Uterus (tissue), 4 donors: ENCODE data around the gene TNPO1. TPM values are rescaled to one million over a fixed set of nuclear protein-coding genes. Genes with fewer than 3 reads are reported as not detected.
A peak's percentile ranks its signal among the peaks of the same experiment; 100 is the strongest.

Experiments used
- DNase-seq, 2 donors: peaks; one replicate each; pipeline ENCODE4 v3.0.0-alpha.2; 2019 to 2020
- H3K27ac ChIP-seq, 2 donors: fragments of 200-600 bp; sonication (generic); 1 replicate in 1 of 2; 2 replicates in 1 of 2; pipeline ENCODE4 v1.5.1; 2016 to 2018
- H3K27me3 ChIP-seq, 2 donors: fragments of 200-600 bp; sonication (generic); one replicate each; pipeline ENCODE4 v1.5.1; 2018 to 2019; ENCODE audit warnings: control low read depth in 1 of 2
- H3K36me3 ChIP-seq, 2 donors: fragments of 200-600 bp; sonication (generic); one replicate each; pipeline ENCODE4 v1.5.1; 2019; ENCODE audit warnings: control low read depth in 1 of 2
- H3K4me1 ChIP-seq, 2 donors: fragments of 200-600 bp; sonication (generic); one replicate each; pipeline ENCODE4 v1.5.1; 2018 to 2019; ENCODE audit warnings: control low read depth in 1 of 2
- H3K4me3 ChIP-seq, 2 donors: fragments of 200-600 bp; sonication (generic); 1 replicate in 1 of 2; 2 replicates in 1 of 2; pipeline ENCODE4 v1.5.1; 2018 to 2019; ENCODE audit warnings: mild to moderate bottlenecking in 1 of 2
- H3K9me3 ChIP-seq, 2 donors: fragments of 200-600 bp; sonication (generic); one replicate each; pipeline ENCODE4 v1.5.1; 2019; ENCODE audit warnings: control low read depth in 1 of 2
- POLR2A ChIP-seq, 2 donors: fragments of 450-650 bp; IDR thresholded peaks; one replicate each; pipeline ENCODE4 v1.6.1; 2016; ENCODE audit warnings: antibody characterized with exemption in 2 of 2, mild to moderate bottlenecking in 1 of 2, moderate library complexity in 1 of 2
- intact Hi-C: fragments of 100-400 bp; cut with DNase I; formaldehyde crosslinking; loops from one replicate; pipeline ENCODE4 v1.15.1; 2023; ENCODE audit warnings: low total_unique reads
- total RNA-seq, 4 donors: library from RNA; depleted of rRNA in 3 of 4; stranded (reverse); fragments of >200 nt in 3 of 4; gene quantifications; one replicate each; pipeline versions ENCODE4 v1.1.0 to v1.2.4, GENCODE V29; 2014 to 2023
- TF ChIP-seq, protein P1 (sequence below), 4 experiments: fragments of 200-600 bp in 2 of 4; fragments of 450-650 bp in 2 of 4; sonication (generic) in 2 of 4; IDR thresholded peaks; one replicate each; pipeline ENCODE4 v1.5.1; 2016 to 2019; ENCODE audit warnings: antibody characterized with exemption in 4 of 4, mild to moderate bottlenecking in 2 of 4, moderate library complexity in 1 of 4
- donor health status: DM: yes; HTN: yes; CAD: no.

TNPO1 gene
- total RNA-seq, 4 donors from 2014 or later: 78.2 to 209 (median 125) TPM

- no peak for DNase-seq
- TF ChIP-seq POLR2A (IDR thresholded peaks at IDR 0.05): no peak
- TF ChIP-seq, protein P1, sequence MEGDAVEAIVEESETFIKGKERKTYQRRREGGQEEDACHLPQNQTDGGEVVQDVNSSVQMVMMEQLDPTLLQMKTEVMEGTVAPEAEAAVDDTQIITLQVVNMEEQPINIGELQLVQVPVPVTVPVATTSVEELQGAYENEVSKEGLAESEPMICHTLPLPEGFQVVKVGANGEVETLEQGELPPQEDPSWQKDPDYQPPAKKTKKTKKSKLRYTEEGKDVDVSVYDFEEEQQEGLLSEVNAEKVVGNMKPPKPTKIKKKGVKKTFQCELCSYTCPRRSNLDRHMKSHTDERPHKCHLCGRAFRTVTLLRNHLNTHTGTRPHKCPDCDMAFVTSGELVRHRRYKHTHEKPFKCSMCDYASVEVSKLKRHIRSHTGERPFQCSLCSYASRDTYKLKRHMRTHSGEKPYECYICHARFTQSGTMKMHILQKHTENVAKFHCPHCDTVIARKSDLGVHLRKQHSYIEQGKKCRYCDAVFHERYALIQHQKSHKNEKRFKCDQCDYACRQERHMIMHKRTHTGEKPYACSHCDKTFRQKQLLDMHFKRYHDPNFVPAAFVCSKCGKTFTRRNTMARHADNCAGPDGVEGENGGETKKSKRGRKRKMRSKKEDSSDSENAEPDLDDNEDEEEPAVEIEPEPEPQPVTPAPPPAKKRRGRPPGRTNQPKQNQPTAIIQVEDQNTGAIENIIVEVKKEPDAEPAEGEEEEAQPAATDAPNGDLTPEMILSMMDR (IDR thresholded peaks at IDR 0.05): no peak
- Histone ChIP-seq H3K4me3 (no peak overlapping the region), H3K27ac (no peak overlapping the region), H3K27me3 (no peaks in the 10 kb centered on the region), H3K36me3 (no peaks in the 10 kb centered on the region), H3K9me3 (no peaks in the 10 kb centered on the region), H3K4me1 (no peaks in the 10 kb centered on the region)
- intact Hi-C loops: loop anchor here (10.0 kb wide), 1 partner anchor 198 kb away; no protein-coding TSS in a partner anchor
Measured at GRCh38 chr5:72812488-72812887, 4.0 kb upstream of the TNPO1 start.

DNA sequence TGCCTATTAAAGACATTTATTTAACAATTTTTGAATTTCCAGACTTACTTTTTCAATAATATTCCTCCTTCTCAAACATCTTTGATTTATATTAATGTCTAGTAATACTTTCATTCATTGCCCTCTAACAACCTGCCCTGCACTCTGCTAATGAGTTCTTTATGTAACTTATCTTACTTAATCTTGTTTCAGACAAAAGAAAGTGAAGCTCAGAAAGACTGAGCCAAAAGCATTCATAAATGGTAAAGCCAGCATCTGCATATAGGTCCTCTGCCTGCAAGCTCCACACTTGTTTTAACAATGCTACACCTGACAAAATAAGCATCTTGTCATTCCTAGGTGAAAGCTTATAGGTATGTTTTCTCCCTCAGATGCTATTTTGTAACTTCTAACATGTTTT lies 2.4 kb upstream of the TNPO1 start:
- TF ChIP-seq, protein P1 (IDR thresholded peaks at IDR 0.05): no peak
- no peak for TF ChIP-seq POLR2A (IDR thresholded peaks at IDR 0.05)
- Histone ChIP-seq H3K4me3 (no peak overlapping the region), H3K4me1 (no peaks in the 10 kb centered on the region), H3K27ac (no peak overlapping the region), H3K27me3 (no peaks in the 10 kb centered on the region), H3K36me3 (no peaks in the 10 kb centered on the region), H3K9me3 (no peaks in the 10 kb centered on the region)
- intact Hi-C loops: loop anchor here (10.0 kb wide), 1 partner anchor 199 kb away; no protein-coding TSS in a partner anchor
- no peak for DNase-seq

DNA sequence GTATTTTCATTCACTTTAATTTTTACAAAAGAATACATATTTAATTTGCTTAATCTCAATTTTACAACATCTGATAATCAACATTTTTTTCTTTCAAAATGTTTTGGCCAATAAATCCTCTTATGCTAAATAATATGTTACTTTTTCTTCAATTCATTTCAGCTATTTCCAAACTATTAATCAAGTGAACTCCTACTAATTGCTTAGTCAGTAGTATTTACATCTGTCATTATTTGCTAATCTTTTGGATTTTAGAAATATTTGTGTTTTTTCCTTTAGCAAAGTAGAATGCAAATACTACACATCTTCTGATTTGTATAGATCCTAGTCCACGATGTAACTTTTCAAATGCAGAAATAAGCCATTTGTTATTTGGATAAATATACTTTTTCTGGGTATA lies 1.6 kb upstream of the TNPO1 start:
- intact Hi-C loops: loop anchor here (10.0 kb wide), 1 partner anchor 200 kb away; no protein-coding TSS in a partner anchor
- Histone ChIP-seq H3K36me3 (no peaks in the 10 kb centered on the region), H3K4me3 (no peak overlapping the region), H3K9me3 (no peaks in the 10 kb centered on the region), H3K27ac (peak overlapping the region; percentile 93 to 99), H3K27me3 (no peaks in the 10 kb centered on the region), H3K4me1 (no peaks in the 10 kb centered on the region)
- no peak for TF ChIP-seq POLR2A (IDR thresholded peaks at IDR 0.05)
- TF ChIP-seq, protein P1 (IDR thresholded peaks at IDR 0.05): no peak
- no peak for DNase-seq

- TF ChIP-seq POLR2A (IDR thresholded peaks at IDR 0.05): no peak
- TF ChIP-seq, protein P1 (IDR thresholded peaks at IDR 0.05): no peak
- Histone ChIP-seq H3K27me3 (no peaks in the 10 kb centered on the region), H3K36me3 (no peaks in the 10 kb centered on the region), H3K9me3 (no peaks in the 10 kb centered on the region), H3K4me3 (peak overlapping the region; percentile 68 to 80), H3K4me1 (no peaks in the 10 kb centered on the region), H3K27ac (peak overlapping the region; percentile 93 to 99)
- intact Hi-C loops: loop anchor here (10.0 kb wide), 1 partner anchor 201 kb away; no protein-coding TSS in a partner anchor
- no peak for DNase-seq
Measured at GRCh38 chr5:72815580-72816283, 729 bp upstream of the TNPO1 start.

GRCh38 chr5:72817076-72817481 lies 618 bp downstream of the TNPO1 start:
- no peaks in the 10 kb centered on the region for H3K4me1 ChIP-seq
- H3K36me3 ChIP-seq: no peaks in the 10 kb centered on the region
- H3K4me3 ChIP-seq: peak overlapping the region; percentile 68 to 80
- no peak for TF ChIP-seq POLR2A (IDR thresholded peaks at IDR 0.05)
- TF ChIP-seq, protein P1 (IDR thresholded peaks at IDR 0.05): no peak
- H3K27me3 ChIP-seq: no peaks in the 10 kb centered on the region
- H3K9me3 ChIP-seq: no peaks in the 10 kb centered on the region
- intact Hi-C loops: loop anchor here (10.0 kb wide), 1 partner anchor 202 kb away; no protein-coding TSS in a partner anchor
- DNase-seq: peak; percentile 46 to 49
- peak overlapping the region; percentile 93 to 99 for H3K27ac ChIP-seq
